Inflammatory macrophage (primary cell): Measurements from ENCODE around the gene SRSF3.
"Not testable (repeated sequence)": the region's sequence is repeated elsewhere in the genome, so short reads cannot be mapped to it uniquely, and the experiment has no call there.

Experiments
- DNase-seq, 2 donors: peaks; one replicate each; pipeline ENCODE4 v3.0.0-alpha.2; 2020 to 2022

SRSF3 gene

GRCh38 chr6:36605560-36606391 is 11.6 kb downstream of the SRSF3 start:
- no peak for DNase-seq

DNA sequence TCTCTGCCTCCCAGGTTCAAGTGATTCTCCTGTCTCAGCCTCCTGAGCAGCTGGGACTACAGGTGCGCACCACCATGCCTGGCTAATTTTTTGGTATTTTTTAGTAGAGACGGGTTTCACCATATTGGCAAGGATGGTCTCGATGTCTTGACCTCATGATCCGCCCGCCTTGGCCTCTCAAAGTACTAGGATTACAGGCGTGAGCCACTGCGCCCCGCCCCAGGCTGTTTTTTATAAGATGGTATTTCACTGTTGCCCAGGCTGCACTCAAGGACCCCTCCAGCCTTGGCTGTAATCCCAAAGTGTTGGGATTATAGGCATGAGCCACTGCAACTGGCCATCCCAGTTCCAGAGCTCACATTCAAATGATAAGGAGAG is 13.1 kb downstream of the SRSF3 start:
- not testable (repeated sequence) for DNase-seq

GRCh38 chr6:36607683-36608386 is 13.7 kb downstream of the SRSF3 start:
- DNase-seq, result no peak

DNA sequence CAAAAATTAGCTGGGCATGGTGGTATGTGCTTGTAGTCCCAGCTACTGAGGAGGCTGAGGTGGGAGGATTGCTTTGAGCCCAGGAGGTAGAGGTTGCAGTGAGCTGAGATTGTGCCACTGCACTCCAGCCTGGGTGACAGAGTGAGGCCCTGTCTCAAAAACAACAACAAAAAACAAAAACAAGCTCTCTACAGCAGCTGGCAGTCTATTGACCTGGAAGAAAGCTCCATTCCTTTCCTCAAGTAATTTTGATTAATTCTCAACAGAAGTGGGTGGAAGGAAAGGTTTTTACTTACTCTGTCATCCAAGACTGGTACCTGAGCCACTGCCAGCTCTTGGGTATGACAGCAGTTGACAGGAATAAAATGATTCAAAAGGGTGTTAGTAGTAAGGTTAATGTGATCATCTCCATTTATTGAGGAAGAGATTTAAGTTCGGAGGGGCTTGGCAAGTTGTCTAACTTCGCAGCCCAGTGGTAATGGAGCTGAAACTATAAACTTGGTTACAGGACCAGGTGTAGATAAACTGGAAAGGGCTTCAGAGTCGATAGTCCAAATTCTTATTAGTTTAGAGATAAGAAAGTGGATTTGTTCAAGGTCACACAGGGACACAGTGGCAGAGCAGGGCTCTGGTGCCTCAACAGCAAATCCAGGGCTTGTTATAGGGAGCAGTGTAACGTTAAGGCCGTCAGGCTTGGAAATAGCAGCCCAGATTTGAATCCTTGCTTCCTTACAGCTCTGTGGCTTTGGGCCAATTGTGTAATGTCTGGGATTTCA is 14.8 kb downstream of the SRSF3 start:
- no peak for DNase-seq

DNA sequence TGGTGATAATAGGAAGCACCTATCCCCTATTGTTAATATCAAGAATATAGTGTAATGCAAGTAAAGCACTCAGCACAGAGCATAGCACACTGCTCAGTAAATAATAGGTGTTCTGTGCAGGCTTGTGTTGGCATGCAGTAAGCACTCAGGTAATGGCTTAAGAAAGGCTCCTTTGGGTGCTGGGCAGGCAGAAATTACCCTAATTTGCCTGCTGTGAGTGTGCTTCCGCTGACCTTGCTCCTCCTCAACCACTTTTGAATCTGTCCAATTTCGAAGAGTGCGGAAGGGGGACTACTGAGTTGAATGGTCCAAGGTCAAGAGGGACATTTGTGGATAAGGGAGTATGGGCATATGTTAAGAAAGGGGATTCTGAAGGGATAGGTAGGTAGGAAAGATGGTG is 15.4 kb downstream of the SRSF3 start:
- DNase-seq, result no peak

DNA sequence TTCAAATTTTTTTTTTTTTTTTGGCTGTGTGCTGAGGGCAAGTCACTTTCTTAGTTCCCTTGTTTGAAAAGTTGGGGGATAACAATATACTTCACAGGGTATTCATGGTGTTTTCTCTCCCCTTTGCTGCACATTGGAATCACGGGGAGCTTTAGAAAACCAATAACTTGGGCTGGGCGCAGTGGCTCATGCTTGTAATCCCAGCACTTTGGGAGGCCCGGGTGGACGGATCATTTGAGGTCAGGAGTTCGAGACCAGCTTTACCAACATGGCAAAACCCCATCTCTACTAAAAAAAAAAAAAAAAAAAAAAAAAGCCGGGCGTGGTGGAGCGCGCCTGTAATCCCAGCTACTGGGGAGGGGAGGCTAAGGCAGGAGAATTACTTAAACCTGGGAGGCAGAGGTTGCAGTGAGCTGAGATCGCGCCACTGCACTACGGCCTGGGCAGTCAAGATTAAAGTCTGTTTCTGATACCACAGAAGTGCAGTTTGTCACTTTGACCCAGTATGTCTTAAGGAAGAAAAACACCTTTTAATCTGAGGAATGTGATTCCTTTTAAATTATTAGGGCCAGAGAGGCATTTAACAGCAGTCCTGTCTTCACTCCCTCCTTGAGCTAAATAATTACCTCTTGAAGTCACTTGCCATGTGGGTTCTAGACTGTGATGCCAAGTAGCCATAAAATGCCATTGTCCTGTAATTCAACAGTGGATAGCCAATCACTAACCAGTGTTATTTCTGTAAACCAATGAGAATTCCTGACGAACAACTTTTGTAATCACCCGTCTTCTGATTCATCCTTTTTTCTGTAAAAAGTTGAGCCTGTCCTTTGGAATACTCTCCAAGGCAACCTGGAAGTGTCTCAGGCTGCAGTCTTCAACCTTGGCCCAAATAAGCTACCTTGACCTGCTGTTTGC is 16.1 kb downstream of the SRSF3 start:
- no peak for DNase-seq

DNA sequence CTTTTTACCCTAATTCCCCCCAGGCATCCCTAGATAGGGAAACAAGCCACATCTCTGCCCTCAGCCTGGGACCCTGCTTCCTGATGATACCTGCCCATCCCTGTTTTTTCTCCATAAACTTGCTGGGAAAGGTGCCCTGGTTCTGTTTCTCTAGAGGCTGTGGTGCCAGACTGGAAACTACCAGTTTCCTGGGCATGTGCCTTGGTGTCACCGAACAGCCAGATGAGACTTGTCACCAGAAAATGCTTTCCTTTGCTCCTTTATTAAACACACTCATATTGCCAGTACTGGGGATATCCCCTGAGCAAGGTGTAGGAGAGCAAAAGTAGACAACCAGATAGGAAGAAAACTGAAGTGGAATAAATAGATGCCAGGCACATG is 16.8 kb downstream of the SRSF3 start:
- DNase-seq, result no peak

DNA sequence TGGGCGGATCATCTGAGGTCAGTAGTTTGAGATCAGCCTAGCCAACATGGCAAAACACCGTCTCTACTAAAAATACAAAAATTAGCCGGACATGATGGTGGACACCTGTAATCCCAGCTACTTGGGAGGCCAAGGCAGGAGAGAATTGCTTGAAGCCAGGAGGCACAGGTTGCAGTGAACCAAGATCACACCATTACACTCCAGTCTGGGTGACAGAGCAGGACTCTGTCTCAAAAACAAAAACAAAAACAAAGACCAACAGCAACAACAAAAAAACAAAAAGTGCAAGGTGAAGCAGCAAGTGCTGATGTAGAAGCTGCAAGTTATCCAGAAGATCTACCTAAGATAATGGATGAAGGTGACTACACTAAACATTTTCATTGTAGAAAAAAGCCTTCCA is 17.5 kb downstream of the SRSF3 start:
- not testable (repeated sequence) for DNase-seq

DNA sequence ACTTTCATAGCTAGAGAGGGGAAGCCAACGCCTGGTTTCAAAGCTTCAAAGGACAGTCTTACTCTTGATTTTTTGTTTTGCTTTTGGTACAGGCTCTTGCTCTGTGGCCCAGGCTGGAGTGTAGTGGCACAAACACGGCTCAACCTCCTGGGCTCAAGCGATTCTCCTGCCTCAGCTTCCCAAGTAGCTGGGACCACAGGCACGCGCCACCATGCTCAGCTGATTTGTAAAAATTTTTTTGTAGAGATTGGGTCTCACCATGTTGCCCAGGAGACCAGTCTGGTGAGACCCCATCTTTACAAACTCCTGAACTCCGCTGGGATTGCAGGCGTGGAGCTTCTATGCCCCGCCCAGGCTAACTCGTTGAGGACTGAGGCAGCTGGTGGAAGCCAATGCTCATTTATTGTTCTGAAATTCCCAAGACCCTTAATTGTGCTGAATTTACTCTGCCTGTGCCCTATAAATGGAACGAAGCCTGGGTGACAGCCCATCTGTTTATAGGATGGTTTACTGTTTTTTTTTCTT is 18.0 kb downstream of the SRSF3 start:
- no peak for DNase-seq

- DNase-seq, result no peak
These were observed 19.2 kb downstream of the SRSF3 start for GRCh38 chr6:36613200-36613995.

DNA sequence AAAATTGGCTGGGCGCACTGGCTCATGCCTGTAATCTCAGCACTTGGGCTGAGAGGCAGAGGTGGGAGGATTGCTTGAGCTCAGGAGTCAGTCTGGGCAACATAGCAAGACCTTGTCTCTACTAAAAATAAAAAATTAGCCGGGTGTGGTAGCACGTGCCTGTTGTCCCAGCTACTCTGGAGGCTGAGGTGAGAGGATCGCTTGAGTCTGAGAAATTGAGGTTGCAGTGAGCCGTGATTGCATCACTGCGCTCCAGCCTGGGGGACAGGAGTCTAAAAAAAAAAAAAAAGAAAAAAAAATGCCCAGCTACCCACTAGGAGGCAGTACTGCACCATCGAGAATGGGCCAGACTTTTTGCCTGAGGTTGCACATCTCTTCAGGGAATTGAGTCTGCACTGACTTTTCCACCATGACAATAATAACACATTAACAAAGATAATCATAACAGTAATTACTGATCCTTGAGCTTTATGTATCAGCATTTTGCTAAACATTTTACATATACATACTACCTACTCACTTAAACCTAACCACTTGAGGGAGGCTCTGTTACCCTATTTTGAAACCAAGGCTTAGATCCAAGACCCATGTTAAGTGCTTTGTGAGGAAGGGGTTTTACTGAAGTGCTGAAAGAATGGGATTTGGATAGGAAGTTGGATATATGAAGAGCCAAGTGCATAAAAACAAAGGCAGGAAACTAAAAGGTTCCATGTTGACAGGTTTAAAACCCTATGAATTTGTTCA is 21.0 kb downstream of the SRSF3 start:
- peak; percentile 73 to 86 for DNase-seq

DNA sequence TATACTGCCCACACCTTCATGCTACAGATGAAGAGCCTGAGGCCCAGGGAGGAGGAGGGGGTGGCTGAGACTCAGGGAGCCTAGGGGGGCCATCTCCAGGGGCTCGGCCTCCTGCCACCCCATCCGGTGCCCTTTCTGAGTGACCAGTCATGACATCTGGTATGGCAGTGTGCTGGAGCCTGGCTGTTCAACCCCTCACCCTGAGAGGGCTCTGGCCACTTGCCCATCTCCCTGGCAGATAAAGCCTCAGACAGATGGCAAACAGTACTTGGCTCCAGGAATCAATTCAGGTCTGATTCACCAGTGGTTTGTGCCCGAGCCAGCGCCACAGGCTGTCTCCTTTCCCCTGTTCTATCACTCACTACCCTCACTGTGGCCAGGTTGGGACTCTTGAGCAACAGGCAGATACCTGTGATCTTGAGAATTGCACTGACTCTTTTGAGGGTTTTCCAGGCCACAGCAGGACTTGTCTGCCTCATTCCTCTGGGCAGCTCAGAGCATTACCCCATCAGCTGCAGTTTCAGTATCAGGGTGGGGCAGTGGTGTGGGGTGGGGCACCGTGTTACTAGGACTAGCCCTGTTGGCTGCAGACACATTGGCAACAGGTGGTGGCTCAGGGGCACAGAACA is 22.8 kb downstream of the SRSF3 start:
- no peak for DNase-seq

DNA sequence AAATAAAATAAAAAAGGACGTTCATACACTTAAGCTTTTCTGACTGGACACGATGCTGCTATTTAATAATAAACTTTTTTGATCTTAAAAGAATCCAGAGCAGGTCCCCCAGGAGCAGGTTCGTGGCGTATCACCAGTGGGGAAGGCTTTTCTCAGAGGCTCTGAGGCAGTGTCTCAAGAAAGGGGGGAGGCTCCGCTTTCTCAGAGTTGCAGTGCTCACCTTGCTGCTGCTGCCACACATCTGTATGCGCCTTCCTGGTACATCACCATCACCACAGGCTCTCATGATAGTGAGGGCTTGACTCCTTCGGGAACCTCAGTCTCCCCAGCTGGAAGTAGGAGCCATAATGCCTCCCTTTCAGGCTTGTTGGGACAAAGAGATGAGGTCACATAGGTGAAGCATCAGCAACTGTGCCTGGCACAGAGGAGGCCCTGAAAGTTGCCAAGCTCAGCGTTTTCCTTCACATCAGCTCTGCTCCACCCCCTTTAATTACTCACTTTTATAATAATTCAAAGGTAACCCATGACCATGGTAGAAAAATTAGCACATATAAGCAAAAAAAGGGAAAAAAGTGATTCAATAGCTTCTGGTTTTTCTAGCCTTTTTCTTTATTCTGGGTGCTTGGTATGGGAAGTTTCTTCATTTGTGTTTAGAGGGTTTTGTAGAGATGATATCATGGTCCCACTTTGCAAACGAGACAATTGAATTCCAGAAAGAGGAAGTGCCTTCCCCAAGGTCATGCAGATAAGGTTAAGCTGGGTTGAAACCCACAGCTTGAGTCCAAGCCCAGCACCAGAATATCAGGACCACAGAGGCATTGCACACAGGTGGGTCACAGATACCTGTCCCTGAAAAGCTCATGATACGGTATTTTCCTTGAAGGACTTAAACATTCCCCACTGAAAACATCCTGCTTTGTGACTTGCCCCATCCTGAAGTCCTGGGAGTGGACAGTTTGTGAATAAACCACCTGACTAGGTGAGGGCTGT is 24.5 kb downstream of the SRSF3 start:
- DNase-seq, result peak; percentile 71 to 73

DNA sequence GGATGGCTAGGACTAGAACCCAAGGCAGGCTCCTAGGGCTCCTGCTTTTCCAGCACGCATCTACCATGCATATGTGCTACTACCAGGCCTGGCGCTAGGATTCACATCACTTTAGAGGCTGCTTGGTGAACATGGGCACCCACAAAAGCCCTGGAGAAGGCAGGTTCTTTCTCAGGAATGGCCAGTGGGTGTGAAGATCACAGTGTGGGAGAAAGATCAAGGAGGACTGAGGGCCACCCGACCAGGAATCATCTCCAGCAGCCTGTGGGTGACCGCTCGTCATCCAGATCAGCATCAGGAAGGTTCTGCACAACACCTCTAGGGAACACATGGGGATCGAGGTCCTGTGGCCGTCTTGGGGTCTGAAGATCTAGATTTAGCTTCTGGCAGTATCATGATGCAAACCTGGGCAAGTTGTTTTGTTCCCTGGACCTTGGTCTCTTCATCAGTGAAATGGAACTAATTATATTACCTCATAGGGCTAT is 27.3 kb downstream of the SRSF3 start:
- no peak for DNase-seq

DNA sequence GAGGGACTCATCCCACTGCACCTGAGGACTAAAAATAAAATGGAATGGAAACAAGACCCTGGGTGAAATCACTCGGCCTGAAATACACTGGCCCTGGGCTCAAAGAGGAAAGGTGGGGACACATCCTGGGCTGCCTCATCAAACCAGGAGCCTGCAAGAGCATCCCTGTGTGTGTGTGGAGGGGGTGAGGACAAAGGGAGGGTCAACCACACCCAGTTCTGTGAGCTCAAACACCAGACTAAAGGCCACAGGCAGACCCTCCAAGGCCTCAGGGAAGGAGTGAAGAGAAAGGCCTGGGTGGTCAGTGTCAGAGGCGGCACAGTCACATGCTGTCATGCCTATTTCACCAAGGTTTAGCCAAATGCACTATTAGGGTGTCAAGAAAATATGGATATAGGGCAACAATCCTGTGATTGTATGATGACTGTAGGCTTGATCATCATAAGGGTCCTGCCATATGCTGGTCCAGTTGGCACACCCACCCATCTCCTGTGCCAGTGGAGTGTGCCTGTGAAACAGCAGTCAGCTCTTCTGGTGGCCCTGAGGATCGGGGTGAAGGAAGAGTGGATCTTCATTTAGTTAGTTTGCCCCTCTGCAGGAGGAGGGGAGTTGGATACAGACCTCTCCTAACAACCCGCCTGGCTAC is 28.9 kb downstream of the SRSF3 start:
- no peak for DNase-seq

DNA sequence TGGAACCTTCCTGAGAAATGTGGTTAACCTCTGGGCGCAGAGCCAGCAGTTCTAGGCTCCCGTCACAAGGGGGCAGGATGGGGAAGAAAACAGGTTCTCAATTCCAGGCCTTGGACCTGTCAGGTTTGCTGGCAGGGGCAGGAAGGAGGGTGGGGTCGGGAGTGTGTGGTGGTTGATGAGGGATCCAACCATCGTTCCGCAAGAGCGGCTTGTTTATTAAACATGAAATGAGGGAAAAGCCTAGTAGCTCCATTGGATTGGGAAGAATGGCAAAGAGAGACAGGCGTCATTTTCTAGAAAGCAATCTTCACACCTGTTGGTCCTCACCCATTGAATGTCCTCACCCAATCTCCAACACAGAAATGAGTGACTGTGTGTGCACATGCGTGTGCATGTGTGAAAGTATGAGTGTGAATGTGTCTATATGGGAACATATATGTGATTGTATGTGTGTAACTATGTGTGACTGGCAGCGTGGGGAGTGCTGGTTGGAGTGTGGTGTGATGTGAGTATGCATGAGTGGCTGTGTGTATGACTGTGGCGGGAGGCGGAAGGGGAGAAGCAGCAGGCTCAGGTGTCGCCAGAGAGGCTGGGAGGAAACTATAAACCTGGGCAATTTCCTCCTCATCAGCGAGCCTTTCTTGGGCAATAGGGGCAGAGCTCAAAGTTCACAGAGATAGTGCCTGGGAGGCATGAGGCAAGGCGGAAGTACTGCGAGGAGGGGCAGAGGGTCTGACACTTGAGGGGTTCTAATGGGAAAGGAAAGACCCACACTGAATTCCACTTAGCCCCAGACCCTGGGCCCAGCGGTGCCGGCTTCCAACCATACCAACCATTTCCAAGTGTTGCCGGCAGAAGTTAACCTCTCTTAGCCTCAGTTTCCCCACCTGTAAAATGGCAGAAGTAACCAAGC is 29.6 kb downstream of the SRSF3 start:
- peak; percentile 83 to 84 for DNase-seq
